Measurements from ENCODE around the gene LTBP1.

LTBP1 gene

GRCh38 chr2:32932825-32933755 lies 13.7 kb upstream of the LTBP1 start:
- DNase-seq (ENCODE audit: low spot score), result no peak

GRCh38 chr2:32933756-32934095 lies 13.0 kb upstream of the LTBP1 start:
- no peak for DNase-seq (ENCODE audit: low spot score)

- no peak for DNase-seq (ENCODE audit: low spot score)
These were observed 8.9 kb upstream of the LTBP1 start for GRCh38 chr2:32937602-32938448.

- DNase-seq (ENCODE audit: low spot score), result no peak
These were observed 7.8 kb upstream of the LTBP1 start for GRCh38 chr2:32938934-32939333.

GRCh38 chr2:32940316-32940997 lies 6.3 kb upstream of the LTBP1 start:
- no peak for DNase-seq (ENCODE audit: low spot score)

- DNase-seq (ENCODE audit: low spot score), result no peak
These were observed 4.6 kb upstream of the LTBP1 start for GRCh38 chr2:32941944-32942690.

GRCh38 chr2:32942793-32943485 lies 3.8 kb upstream of the LTBP1 start:
- DNase-seq (ENCODE audit: low spot score), result no peak

GRCh38 chr2:32945286-32945685 lies 1.5 kb upstream of the LTBP1 start:
- DNase-seq (ENCODE audit: low spot score), result no peak

GRCh38 chr2:32947076-32947483 lies 327 bp downstream of the LTBP1 start:
- DNase-seq (ENCODE audit: low spot score), result peak; percentile 39

GRCh38 chr2:32947484-32948143 lies 861 bp downstream of the LTBP1 start:
- DNase-seq (ENCODE audit: low spot score), result peak; percentile 40

- DNase-seq (ENCODE audit: low spot score), result no peak
These were observed 1.5 kb downstream of the LTBP1 start for GRCh38 chr2:32948266-32948665.

- DNase-seq (ENCODE audit: low spot score), result no peak
These were observed 2.5 kb downstream of the LTBP1 start for GRCh38 chr2:32949260-32949659.

GRCh38 chr2:32951672-32952071 lies 4.9 kb downstream of the LTBP1 start:
- DNase-seq (ENCODE audit: low spot score), result no peak

- no peak for DNase-seq (ENCODE audit: low spot score)
These were observed 6.2 kb downstream of the LTBP1 start for GRCh38 chr2:32952761-32953476.

- DNase-seq (ENCODE audit: low spot score), result no peak
These were observed 7.5 kb downstream of the LTBP1 start for GRCh38 chr2:32954206-32954605.

GRCh38 chr2:32958821-32959220 lies 12.1 kb downstream of the LTBP1 start:
- DNase-seq (ENCODE audit: low spot score), result no peak

- DNase-seq (ENCODE audit: low spot score), result no peak
These were observed 13.5 kb downstream of the LTBP1 start for GRCh38 chr2:32960238-32960637.

GRCh38 chr2:32960647-32961403 lies 14.1 kb downstream of the LTBP1 start:
- DNase-seq (ENCODE audit: low spot score), result no peak

- DNase-seq (ENCODE audit: low spot score), result no peak
These were observed 15.9 kb downstream of the LTBP1 start for GRCh38 chr2:32962690-32963089.

Data from HuH-7 (cell line).